Measurements from ENCODE around the gene SYCP2. TPM values are rescaled to one million over a fixed set of nuclear protein-coding genes. Genes with fewer than 3 reads are reported as not detected.

Gene SYCP2
- total RNA-seq, 1 experiment from 2014 or later = 0.70 TPM

DNA sequence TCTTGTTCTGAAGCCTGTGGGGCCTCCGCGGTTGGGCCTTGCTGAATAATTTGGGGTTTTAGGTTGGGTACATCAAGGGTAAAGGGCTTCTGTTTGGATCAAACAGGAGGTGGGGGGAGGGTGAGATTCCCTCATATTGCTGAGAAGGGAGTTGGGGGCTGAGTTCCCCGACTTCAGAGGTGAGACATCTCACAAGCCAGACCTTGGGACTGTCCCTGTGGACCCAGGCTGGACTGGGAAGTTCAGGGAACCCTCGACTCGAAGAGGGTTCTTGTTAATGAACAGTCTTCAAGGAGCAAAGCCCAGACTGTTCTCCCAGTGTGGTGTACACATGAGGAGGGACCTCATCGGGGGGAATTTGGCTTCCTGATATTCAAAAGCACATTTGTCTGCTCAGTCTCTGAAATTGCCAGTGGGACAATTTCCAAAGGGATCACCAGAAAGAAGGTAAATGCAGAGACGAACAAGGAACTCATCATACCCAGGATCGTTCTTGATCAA, 118.5 kb downstream of the SYCP2 start:
- H2AFZ ChIP-seq (ENCODE audit: low read length) = no peak overlapping the region
- Mint-ChIP-seq H3K27ac (no peak overlapping the region), H3K27me3 (ENCODE audit: low read depth) (peaks cover 19% of the 10 kb centered on the region), H3K4me1 (peaks cover 4 to 5% of the 10 kb centered on the region in 2 experiments), H3K9me3 (peaks cover 0 to 32% of the 10 kb centered on the region in 2 experiments; a peak in 2 of 5 replicates), H3K4me3 (no peak overlapping the region), H3K36me3 (ENCODE audit: insufficient read depth in 1 of 3, low read depth in 3 of 3) (no peaks in the 10 kb centered on the region)
- H3K4me1 ChIP-seq (ENCODE audit: insufficient read depth, low read length) = no peaks in the 10 kb centered on the region
- H4K20me1 ChIP-seq (ENCODE audit: control insufficient read depth, insufficient read depth, insufficient read length) = no peaks in the 10 kb centered on the region
- H3K18ac ChIP-seq (ENCODE audit: insufficient read length, low read depth, low read length) = no peak overlapping the region
- H3K14ac ChIP-seq (ENCODE audit: insufficient read depth, low read length) = no peak overlapping the region
- no peak overlapping the region for H2AK5ac ChIP-seq (ENCODE audit: insufficient read length, low read length)
- no peaks in the 10 kb centered on the region; the same call in 1 of the 2 replicates for H3K27me3 ChIP-seq (ENCODE audit: insufficient read depth, low read length)
- TF ChIP-seq, protein P1, sequence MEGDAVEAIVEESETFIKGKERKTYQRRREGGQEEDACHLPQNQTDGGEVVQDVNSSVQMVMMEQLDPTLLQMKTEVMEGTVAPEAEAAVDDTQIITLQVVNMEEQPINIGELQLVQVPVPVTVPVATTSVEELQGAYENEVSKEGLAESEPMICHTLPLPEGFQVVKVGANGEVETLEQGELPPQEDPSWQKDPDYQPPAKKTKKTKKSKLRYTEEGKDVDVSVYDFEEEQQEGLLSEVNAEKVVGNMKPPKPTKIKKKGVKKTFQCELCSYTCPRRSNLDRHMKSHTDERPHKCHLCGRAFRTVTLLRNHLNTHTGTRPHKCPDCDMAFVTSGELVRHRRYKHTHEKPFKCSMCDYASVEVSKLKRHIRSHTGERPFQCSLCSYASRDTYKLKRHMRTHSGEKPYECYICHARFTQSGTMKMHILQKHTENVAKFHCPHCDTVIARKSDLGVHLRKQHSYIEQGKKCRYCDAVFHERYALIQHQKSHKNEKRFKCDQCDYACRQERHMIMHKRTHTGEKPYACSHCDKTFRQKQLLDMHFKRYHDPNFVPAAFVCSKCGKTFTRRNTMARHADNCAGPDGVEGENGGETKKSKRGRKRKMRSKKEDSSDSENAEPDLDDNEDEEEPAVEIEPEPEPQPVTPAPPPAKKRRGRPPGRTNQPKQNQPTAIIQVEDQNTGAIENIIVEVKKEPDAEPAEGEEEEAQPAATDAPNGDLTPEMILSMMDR (conservative IDR thresholded peaks at IDR 0.05) = no peak
- WGBS (ENCODE audit: extremely low coverage, insufficient read length, low lambda C conversion rate) = no CpG with 5 or more reads among the region's 8 CpGs
- H4K8ac ChIP-seq (replicated peaks; ENCODE audit: insufficient read length, low read depth, low read length) = no peak overlapping the region
- no peak overlapping the region for H4K5ac ChIP-seq (ENCODE audit: insufficient read length, low read depth, low read length)
- no peak overlapping the region for H3K23ac ChIP-seq (ENCODE audit: insufficient read length, low read depth, low read length)
- H3T11ph ChIP-seq (ENCODE audit: low read length) = no peak overlapping the region
- H3K56ac ChIP-seq (ENCODE audit: insufficient read length, low read depth, low read length) = no peak overlapping the region
- H2BK120ac ChIP-seq (ENCODE audit: low read depth, low read length, poor library complexity, severe bottlenecking) = no peak overlapping the region
- H3K79me1 ChIP-seq (ENCODE audit: insufficient read depth, low read depth, low read length, poor library complexity, severe bottlenecking) = no peaks in the 10 kb centered on the region
- H2BK15ac ChIP-seq (ENCODE audit: low read depth, low read length) = no peak overlapping the region
- peak; percentile 7 for DNase-seq
- no peak overlapping the region for H4K91ac ChIP-seq (ENCODE audit: insufficient read length, low read depth, low read length)
- no peaks in the 10 kb centered on the region for H3K79me2 ChIP-seq (ENCODE audit: insufficient read depth, low read length)
- no peak overlapping the region for H2BK5ac ChIP-seq (ENCODE audit: insufficient read length, low read length)
- no peak overlapping the region for H2BK12ac ChIP-seq (ENCODE audit: insufficient read length, low read depth, low read length)
- H3K27ac ChIP-seq (ENCODE audit: insufficient read length, low read depth, low read length) = no peak overlapping the region
- H3K4me2 ChIP-seq (ENCODE audit: insufficient read depth, insufficient read length, low read length) = no peak overlapping the region
- H3K9ac ChIP-seq (ENCODE audit: extremely low read depth, insufficient read length, low read length) = no peak overlapping the region
- no peaks in the 10 kb centered on the region for H3K9me3 ChIP-seq (ENCODE audit: control insufficient read depth, low read depth, low read length)
- H2BK20ac ChIP-seq (ENCODE audit: low read depth, low read length, poor library complexity, severe bottlenecking) = no peak overlapping the region
- no peaks in the 10 kb centered on the region for H3K23me2 ChIP-seq (ENCODE audit: insufficient read length, low read depth, low read length, poor library complexity, severe bottlenecking)
- H3K4ac ChIP-seq (ENCODE audit: low read depth, low read length) = no peak overlapping the region

All from H9 (cell line).